ENCODE data around the gene SH3BP2. TPM values are rescaled to one million over a fixed set of nuclear protein-coding genes. Genes with fewer than 3 reads are reported as not detected.

Gene SH3BP2
- polyA plus RNA-seq, 3 donors, result 19.1 to 478 (median 26.9) TPM

DNA sequence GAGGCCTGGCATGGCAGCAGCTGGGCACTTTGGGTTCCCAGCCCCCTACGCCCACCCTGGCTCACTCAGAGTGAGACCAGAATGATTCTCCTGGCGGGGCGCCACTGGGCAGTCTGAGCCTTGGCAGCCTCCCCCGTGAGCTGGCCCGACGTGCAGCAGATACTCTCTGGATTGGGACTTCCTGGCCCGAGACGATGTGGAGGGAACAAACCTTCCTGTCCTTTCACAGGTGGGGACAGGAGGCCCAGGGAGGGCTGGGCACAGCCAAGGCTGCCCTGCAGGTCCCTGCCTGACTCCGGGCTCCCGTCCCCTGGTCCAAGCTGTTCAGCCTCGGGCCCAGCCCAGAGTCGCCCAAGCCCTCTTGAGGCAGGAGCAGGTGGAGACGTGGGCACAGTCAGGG is 32.9 kb downstream of the SH3BP2 start:
- no peak overlapping the region for H3K27ac ChIP-seq (ENCODE audit: low read depth in 1 of 2, low read length in 2 of 2)
- no peaks in the 10 kb centered on the region for H3K4me1 ChIP-seq (ENCODE audit: control insufficient read depth in 1 of 2, insufficient read depth in 2 of 2, low read length in 2 of 2)
- TF ChIP-seq, protein P1, sequence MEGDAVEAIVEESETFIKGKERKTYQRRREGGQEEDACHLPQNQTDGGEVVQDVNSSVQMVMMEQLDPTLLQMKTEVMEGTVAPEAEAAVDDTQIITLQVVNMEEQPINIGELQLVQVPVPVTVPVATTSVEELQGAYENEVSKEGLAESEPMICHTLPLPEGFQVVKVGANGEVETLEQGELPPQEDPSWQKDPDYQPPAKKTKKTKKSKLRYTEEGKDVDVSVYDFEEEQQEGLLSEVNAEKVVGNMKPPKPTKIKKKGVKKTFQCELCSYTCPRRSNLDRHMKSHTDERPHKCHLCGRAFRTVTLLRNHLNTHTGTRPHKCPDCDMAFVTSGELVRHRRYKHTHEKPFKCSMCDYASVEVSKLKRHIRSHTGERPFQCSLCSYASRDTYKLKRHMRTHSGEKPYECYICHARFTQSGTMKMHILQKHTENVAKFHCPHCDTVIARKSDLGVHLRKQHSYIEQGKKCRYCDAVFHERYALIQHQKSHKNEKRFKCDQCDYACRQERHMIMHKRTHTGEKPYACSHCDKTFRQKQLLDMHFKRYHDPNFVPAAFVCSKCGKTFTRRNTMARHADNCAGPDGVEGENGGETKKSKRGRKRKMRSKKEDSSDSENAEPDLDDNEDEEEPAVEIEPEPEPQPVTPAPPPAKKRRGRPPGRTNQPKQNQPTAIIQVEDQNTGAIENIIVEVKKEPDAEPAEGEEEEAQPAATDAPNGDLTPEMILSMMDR (IDR thresholded peaks at IDR 0.05), result no peak
- intact Hi-C loops (cut with micrococcal nuclease), result no loop called here
- 97% methylated on average over 13 of the region's 13 CpGs for WGBS (ENCODE audit: insufficient coverage)
- H3K36me3 ChIP-seq (replicated peaks in 1 of 2; ENCODE audit: control insufficient read depth in 1 of 2, insufficient read depth in 2 of 2, low read length in 2 of 2), result peaks cover 98 to 99% of the 10 kb centered on the region in 2 donors
- H3K9me3 ChIP-seq (replicated peaks in 1 of 2; ENCODE audit: control insufficient read depth in 1 of 2, insufficient read depth in 1 of 2, low read length in 2 of 2), result no peaks in the 10 kb centered on the region
- H3K4me3 Mint-ChIP-seq, result no peak overlapping the region
- H3K79me2 ChIP-seq (ENCODE audit: insufficient read depth, low read length), result peaks cover 61% of the 10 kb centered on the region
- H3K9ac ChIP-seq (ENCODE audit: insufficient read depth, low read length, poor library complexity, severe bottlenecking), result no peak overlapping the region
- peaks cover 1% of the 10 kb centered on the region for H3K4me1 Mint-ChIP-seq
- H3K4me2 ChIP-seq (replicated peaks; ENCODE audit: extremely low read depth, low read length, poor library complexity, severe bottlenecking), result no peak overlapping the region
- H3K36me3 Mint-ChIP-seq, result peaks cover 84 to 99% of the 10 kb centered on the region in 2 donors
- H4K20me1 ChIP-seq (ENCODE audit: insufficient read depth, low read length), result peaks cover 100% of the 10 kb centered on the region
- peak overlapping the region in 2 of 7 donors; percentile 4 to 20 for H3K27ac Mint-ChIP-seq
- H3K27me3 Mint-ChIP-seq (ENCODE audit: low read depth in 3 of 3), result peaks cover 0 to 2% (median 0%) of the 10 kb centered on the region in 3 donors
- H2AFZ ChIP-seq (ENCODE audit: insufficient read depth, low read depth, low read length, poor library complexity, severe bottlenecking), result no peak overlapping the region
- no peaks in the 10 kb centered on the region for H3K27me3 ChIP-seq (ENCODE audit: control insufficient read depth in 2 of 2, insufficient read depth in 2 of 2, low read length in 2 of 2)
- H3K9me3 Mint-ChIP-seq, result peaks cover 0 to 1% (median 0%) of the 10 kb centered on the region in 7 donors
- no peak for DNase-seq
- H3K4me3 ChIP-seq (replicated peaks in 1 of 3; ENCODE audit: low read depth in 2 of 3, low read length in 3 of 3), result no peak overlapping the region

DNA sequence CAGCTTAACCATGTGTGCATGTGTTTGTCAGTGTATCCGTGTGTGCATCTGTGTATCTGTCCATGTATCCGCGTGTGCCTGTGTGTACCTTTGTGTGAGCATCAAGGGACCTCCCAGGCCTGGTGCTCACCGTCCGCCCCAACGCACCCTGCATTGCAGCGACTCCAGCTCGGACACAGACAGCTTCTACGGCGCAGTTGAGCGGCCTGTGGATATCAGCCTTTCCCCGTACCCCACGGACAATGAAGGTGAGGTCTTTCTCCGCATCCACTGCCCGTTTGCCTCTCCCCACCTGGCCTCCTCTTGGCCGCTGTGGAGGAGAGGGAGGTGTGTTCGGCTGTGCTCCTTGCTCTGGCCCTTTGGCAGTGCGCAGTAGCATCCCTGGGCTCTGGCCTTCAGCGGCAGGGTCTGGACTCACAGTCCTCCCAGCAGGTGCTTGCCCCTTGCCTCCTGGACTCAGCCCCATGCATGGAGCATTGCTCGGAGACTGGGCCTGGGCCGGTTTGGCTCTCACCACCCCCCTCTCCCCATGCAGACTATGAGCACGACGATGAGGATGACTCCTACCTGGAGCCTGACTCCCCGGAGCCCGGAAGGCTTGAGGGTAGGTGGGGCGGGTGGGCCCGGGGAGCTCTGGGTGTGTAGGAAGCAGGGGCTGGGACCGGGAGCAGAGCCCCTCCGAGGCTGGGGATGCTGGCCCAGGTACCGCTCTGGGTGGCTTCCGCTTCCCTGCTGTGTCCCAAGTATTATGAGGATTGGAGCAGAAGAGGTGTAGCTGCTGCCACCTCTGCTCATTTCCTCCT is 34.4 kb downstream of the SH3BP2 start:
- H4K20me1 ChIP-seq (ENCODE audit: insufficient read depth, low read length), result peaks cover 100% of the 10 kb centered on the region
- H3K36me3 ChIP-seq (replicated peaks in 1 of 2; ENCODE audit: control insufficient read depth in 1 of 2, insufficient read depth in 2 of 2, low read length in 2 of 2), result peaks cover 100% of the 10 kb centered on the region in 2 donors
- intact Hi-C loops (cut with micrococcal nuclease), result no loop called here
- peaks cover 89 to 100% of the 10 kb centered on the region in 2 donors for H3K36me3 Mint-ChIP-seq
- H3K9me3 ChIP-seq (replicated peaks in 1 of 2; ENCODE audit: control insufficient read depth in 1 of 2, insufficient read depth in 1 of 2, low read length in 2 of 2), result no peaks in the 10 kb centered on the region
- H3K79me2 ChIP-seq (ENCODE audit: insufficient read depth, low read length), result peaks cover 55% of the 10 kb centered on the region
- TF ChIP-seq, protein P1 (IDR thresholded peaks at IDR 0.05), result no peak
- H3K4me3 Mint-ChIP-seq, result no peak overlapping the region
- WGBS (ENCODE audit: insufficient coverage), result 92% methylated on average over 12 of the region's 31 CpGs
- H3K4me1 ChIP-seq (ENCODE audit: control insufficient read depth in 1 of 2, insufficient read depth in 2 of 2, low read length in 2 of 2), result no peaks in the 10 kb centered on the region
- H3K27me3 ChIP-seq (ENCODE audit: control insufficient read depth in 2 of 2, insufficient read depth in 2 of 2, low read length in 2 of 2), result no peaks in the 10 kb centered on the region
- H3K4me1 Mint-ChIP-seq, result peaks cover 1% of the 10 kb centered on the region
- H3K9ac ChIP-seq (ENCODE audit: insufficient read depth, low read length, poor library complexity, severe bottlenecking), result no peak overlapping the region
- no peak overlapping the region for H3K4me3 ChIP-seq (replicated peaks in 1 of 3; ENCODE audit: low read depth in 2 of 3, low read length in 3 of 3)
- peak overlapping the region in 2 of 7 donors; percentile 56 to 61 for H3K27ac Mint-ChIP-seq
- H3K4me2 ChIP-seq (replicated peaks; ENCODE audit: extremely low read depth, low read length, poor library complexity, severe bottlenecking), result no peak overlapping the region
- no peak overlapping the region for H3K27ac ChIP-seq (ENCODE audit: low read depth in 1 of 2, low read length in 2 of 2)
- H3K9me3 Mint-ChIP-seq, result peaks cover 0 to 1% (median 0%) of the 10 kb centered on the region in 7 donors
- H2AFZ ChIP-seq (ENCODE audit: insufficient read depth, low read depth, low read length, poor library complexity, severe bottlenecking), result no peak overlapping the region
- H3K27me3 Mint-ChIP-seq (ENCODE audit: low read depth in 3 of 3), result peaks cover 0 to 2% (median 0%) of the 10 kb centered on the region in 3 donors
- no peak for DNase-seq
